GM19239 (cell line): ENCODE measurements around the gene TUBB4B.

Source experiments
- DNase-seq: peaks from one replicate; pipeline ENCODE4 v3.0.0; 2011; ENCODE audit warnings: low spot score; ENCODE audit not compliant: insufficient read length
- FAIRE-seq: peaks from 2 replicates; lab custom pipeline; 2011; peaks lifted over from hg19 to GRCh38; lab: Jason Lieb, UNC

TUBB4B gene

DNA sequence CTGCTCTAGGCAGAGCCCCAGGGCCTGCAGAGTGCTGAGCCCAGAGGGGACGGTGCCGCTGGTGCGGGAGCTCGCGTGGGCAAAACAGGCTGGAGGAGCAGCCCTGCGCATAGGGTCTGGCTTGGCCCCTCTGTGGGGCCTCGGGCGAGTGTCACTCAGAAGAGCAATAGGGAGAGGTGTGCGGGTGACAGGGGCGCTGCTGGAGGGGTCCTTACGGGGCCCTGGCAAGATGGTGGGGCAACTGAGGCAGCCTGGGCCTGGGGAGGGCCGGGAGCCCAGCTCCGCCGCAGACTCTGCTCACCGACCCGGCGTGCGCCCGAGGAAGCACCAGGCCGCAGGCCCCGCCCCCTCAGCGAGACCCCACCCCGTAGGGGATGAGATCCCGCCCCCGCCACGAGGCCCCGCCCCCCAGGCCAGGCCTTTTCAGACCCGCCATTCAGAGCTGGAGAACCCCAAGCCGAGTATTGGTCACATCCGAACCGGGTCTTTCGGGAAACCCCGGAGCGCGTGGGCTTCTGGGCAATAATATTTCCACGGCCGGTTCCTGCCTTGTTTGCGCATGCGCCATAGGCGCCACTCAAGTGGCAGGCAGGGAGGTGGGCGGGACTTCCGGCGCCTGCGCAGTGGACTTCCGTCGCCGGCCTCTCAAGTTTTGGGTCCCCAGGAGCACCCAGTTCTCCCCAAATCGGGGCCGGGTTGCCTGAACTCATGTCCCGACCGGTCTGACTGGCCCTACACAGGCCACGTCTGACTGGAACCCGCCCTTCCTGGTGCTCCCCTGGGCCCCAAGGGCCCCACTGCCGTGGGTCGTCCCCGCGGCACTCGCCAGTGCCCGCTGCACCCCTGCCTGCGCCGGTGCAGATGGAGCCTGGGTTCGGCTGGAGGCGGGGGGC is 17.8 kb upstream of the TUBB4B start:
- DNase-seq (peak; percentile 99), FAIRE-seq (peak; percentile 98)

DNA sequence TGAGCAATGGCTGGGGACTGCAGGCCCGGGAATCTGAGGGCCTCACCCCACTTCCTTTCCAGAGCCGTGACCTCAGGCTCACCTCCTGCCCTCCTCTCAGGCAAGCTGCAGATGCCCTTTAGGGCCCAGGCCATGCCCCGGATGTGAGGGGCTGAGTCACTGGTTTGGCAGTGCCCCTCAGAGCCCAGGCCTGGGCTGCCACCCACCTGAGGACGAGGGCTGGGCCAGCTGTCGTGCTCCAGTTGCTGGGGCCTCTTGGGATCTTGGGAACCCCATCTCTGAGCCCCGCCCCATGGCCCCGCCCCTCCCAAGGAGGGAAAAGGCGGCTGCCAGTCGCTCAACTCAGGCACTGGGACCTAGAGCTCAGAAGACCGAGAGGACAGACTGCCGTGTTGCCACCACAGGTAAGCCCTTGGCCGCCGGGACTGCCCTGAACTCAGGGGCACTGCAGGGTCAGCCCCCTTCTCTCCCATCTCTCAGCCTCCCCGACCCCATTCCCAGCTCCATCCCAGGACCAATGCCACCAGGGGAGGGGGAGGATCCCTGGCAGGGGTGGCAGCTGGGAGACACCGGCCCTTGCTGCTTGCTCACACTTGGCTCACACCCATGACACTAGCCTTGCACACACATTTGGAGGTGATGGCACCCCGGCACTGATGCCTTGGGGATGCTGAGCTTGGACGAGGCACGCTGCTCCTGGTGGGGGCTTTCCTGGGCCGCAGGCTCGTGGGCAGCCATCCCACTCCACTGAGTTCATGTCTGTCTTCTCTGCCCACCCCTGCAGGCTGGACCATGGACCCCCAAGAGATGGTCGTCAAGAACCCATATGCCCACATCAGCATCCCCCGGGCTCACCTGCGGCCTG is 16.0 kb upstream of the TUBB4B start, which contains the start of gene CYSRT1:
TSS of gene CYSRT1 (plus strand) at position 345 of the 865 bp plus-strand sequence. CDS start at position 793, 448 bp downstream.
- FAIRE-seq = no peak

DNA sequence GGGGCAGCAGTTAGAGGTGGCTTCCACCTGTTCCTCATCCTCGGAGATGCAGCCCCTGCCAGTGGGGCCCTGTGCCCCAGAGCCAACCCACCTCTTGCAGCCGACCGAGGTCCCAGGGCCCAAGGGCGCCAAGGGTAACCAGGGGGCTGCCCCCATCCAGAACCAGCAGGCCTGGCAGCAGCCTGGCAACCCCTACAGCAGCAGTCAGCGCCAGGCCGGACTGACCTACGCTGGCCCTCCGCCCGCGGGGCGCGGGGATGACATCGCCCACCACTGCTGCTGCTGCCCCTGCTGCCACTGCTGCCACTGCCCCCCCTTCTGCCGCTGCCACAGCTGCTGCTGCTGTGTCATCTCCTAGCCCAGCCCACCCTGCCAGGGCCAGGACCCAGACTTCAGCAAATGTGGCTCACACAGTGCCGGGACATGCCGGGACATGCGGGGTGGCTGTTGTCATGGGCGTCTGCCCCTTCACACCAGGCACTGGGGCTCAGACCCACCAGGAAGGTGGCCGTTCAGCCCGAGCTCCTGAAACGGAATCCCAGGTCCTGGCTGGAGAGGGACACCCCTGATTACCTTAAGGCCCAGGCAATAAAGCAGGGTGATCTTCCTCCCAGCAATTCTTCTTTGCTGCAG is 15.3 kb upstream of the TUBB4B start:
- no peak for DNase-seq
- no peak for FAIRE-seq

More for the DNA sequence above, 16.0 kb upstream of the TUBB4B start, which contains the start of gene CYSRT1:
- no peak for DNase-seq

DNA sequence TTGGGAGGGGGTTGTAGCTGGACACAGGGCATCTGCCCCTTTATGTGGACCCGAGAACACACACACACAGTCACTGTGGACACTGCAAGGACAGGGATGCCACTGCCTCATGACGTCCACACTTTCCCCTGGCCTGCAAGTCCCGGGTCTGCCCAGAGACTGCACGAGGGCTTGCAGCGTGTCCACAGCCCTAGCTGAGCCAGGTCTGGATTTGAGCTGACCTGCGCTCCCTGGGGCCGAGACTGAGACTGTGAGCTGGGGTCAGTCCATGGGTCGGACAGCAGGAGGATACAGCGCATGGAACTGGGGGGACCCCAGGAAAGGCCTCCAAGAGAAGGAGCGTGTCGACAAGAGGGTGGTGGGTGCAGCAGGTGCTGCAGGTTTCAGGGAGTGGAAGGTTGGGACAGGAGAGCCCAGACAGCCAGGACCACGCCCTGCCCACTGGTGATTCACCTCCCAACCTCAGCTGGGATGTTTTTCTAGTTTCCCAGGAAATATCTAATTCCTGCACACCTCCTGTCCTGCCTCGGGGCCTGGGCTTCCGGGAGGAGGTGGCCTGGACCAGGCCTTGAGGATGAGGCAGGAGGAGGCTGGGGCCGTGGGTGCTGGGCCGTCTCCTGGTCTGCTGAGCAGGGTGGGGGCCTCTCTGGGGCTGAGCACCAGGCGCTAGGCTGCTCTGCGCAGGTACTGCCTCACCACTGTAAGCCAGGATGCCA is 14.6 kb upstream of the TUBB4B start:
- DNase-seq (no peak), FAIRE-seq (no peak)

DNA sequence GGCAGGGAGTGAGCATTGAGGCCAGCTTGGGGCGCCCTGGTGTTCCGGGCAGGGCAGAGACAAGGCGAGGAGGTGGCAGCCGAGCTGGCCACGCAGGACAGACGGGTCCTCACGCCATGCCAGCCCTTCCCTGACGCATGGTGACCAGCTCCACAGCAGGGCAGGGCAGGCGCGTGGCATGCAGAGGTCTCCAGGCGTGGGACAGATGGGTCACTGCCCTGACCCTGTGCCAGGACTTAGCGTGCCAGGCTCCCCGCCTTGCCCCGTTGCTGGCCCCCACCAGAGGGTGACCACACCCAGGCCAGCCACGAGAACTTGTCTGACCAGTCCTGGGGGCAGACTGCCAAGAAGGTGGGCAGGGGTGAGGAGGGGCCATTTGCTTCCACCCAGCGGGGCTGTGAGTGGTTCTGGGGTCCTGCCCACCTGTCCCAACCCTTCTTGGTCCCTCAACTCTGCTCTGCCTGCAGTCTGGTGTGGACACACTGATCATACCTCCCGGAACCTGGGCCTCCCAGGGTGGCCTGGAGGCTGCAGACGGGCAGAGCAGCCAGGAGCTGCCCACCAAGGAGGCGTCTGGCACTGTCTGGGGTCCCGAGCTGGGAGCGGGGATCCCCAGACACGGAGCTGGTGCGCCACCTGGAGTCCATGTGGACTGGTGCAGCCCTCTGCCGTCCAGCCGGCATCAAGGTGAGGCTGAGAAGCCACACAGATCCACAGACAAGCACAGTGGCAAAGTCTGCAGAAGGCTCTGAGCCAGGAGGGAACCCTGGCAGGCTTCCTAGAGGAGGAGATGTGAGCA is 13.8 kb upstream of the TUBB4B start, which contains the start of gene RNF224:
TSS of gene RNF224 (plus strand) at position 449 of the 799 bp plus-strand sequence. CDS start 834 bp downstream, outside the sequence.
- FAIRE-seq = peak; percentile 94
- DNase-seq = peak; percentile 91

DNA sequence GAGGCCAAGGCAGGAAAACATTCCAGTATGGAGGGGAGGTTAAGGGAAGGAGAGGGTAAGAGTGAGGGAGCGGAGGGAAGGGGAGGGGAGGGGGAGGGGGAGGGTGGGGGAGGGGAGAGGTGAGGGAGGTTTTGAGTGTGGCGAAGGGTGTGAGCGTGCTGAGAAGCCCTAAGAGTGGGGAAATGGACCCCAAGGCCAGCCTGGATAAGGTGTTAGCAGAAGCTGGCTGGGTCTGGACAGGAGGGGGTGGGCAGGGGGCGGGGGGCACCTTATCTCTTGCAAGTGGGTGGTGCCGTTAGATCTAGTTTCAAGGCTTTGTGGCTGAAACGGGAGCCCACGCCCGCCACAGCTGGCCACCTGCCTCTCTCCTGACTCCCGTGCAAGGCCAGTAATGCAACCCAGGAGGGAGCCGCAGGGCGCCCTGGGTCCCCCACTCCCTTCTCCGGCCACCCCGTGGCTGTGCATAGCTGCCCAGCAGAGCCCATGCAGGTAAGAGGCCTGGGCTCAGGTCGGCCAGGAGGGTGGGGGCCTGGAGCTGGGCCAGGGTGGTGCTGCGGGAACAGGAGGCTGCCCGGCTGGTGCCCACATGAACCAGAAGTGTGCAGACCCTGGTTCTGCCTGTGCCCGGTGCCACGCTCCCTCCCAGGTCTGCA is 13.1 kb upstream of the TUBB4B start:
- DNase-seq (no peak), FAIRE-seq (no peak)

DNA sequence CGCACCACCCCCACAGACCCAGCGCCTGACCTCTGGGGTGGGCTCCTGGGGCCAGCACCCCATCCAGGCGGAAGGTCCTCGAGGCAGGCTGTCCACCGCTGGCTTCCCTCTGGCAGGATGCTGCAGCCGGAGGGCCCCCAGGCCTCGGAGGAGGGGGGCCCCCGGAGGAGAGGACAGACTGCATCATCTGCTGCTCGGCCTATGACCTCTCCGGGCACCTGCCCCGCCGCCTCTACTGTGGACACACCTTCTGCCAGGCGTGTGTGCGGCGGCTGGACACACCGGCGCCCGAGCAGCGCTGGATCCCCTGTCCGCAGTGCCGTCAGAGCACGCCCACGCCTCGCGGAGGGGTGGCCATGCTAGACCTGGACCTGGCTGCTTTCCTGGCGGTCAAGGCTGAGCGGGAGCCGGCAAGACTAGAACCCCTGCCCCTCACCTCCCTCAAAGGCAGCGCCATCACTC is 12.6 kb upstream of the TUBB4B start:
- DNase-seq (no peak), FAIRE-seq (no peak)

DNA sequence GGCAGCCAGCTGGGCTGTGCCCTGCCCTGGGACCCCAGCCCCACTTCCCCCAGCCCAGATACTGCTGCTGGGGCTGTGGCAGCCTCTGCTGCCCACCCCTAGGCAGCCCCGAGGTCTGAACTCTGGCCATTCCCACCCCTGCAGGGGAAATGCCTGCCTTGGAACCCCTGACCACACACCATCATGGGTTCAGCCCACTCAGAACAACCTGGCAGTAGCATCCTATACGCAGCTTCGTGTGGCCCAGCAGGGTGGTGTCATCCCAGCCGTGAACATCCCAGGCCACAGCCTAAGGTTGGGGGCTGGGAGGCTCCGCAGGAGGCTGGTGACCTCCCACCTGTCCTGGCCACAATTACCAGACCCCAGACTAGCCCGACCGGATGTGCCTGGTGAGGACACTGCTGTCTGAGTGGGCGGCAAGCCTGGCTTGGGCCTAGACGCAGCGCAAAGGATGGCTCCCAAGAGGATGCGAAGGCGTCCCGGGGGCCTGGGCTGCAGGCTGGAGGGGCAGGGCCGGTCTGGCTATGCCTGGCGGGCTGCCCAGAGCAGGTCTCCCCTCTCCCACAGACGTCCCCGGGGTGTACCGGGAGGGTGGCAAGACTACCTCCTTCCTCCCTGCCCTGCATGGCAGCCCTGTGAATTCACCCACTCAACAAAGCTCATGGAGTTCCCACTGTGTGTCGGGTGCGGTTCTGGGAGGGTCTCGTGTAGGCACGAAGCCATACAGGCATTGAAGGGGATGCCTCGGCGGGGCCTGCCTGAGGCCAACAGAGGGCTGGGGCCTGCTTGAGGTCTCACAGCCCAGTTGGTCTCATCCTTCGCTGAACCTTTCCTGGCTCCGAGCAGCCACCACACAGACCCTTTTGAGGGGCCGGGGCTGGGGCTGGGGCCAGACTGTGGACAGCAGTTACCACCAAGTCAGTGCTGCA is 11.9 kb upstream of the TUBB4B start:
- no peak for FAIRE-seq
- DNase-seq = no peak

DNA sequence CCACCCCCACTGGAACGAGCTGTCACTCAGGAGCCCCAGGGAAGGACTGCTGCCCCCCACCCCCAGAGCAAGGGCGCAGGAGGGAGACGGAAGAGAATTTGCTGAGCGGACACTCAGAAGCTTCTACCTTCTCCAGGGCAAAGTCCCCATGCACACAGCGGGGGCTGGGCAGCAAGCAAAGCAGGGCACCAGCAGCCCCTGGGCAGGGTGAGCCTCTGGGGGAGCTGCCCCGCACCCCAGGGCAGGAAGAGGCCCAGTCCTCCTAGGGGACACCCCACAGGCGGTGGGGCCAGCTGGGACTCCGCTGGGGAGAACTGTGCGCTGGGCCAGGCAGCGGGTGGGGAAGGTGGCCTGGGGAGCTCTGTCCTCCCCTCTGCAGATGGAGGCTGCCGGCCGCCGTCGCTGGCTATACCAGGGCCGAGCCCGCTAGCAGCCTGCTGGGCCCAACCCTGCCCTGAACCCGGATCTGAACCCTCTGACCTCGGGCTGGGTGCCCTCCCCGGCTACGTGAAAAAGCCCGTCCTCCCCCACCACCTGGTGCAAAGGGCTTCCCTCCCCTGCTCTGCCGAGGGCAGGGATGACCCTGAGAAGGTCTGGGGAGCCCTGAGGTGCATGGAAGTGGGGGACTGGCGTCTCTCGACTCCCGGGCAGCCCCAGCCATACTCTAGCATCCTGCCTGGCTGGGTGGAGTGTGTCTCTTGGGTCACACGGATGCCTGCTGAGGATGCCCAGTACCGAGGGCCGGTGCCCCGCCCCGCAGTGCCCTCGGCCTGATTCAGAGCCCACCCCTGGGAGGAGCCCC is 11.0 kb upstream of the TUBB4B start:
- FAIRE-seq = no peak
- no peak for DNase-seq

DNA sequence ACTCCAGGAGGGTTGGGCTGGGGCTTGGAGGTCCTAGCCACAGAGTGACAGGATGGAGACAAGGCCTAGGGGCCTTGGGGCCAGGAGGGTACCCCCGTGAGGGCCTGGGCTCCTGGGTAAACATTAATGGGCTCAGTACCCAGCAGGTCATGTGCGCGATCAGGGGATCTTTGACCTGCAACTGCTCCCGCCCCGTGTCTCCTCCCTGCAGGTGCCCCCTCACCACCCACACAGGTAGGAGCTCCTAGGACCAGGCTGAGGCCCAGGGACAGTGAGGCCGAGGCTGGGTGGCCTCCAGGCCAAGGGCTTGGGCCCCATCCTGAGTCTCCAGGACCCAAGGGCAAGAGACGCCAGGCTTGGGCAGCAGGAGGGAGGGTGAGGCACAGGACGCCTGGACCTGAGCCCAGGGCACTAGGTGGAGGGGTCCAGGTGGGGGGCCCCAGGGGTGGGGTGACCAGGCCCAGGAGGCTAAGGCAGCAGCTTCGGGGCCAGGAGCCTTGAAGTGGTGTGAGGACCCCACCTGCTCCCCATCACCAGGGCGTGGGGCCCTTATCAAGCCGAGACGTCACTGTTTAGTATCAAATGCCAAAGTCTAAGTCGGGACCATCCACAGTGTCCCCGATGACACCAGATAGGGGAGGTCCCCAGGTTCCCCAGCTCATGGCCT is 10.2 kb upstream of the TUBB4B start, which contains the start of gene SLC34A3:
TSS of gene SLC34A3 (plus strand) at position 197 of the 667 bp plus-strand sequence. CDS start 802 bp downstream, outside the sequence.
- DNase-seq = no peak

DNA sequence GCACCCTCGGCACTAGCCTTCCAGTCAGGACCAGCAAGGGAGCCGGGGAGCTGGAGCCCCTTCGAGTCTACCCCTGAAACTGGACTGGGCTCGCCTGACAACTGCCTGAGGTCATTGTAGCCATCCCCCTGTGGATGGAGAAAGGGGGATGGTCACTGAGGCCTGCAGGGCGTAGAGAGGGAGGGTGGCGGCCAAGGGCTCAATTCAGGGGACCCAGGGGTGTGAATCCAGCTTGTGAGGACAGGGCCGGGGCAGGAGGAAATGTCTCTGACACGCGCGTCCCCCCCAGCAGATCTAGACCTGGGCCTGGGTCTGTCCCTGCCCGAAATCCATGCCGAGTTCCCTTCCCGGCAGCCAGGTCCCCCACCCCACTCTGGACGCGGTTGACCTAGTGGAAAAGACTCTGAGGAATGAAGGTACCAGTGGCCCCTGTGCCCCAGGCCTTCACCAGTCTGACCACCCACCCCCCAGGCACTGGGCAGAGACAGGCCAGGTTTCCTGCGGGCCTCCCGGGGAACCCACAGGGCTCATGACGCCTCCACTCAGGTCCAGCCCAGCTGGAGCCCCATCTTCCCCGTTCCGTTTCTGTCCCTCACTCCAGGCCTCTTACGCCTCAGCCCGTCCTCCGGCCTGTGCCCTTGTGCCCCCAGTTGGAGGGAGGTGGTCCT is 9.6 kb upstream of the TUBB4B start:
- FAIRE-seq = no peak
- DNase-seq = no peak

More for the DNA sequence above, 10.2 kb upstream of the TUBB4B start, which contains the start of gene SLC34A3:
- FAIRE-seq = no peak

DNA sequence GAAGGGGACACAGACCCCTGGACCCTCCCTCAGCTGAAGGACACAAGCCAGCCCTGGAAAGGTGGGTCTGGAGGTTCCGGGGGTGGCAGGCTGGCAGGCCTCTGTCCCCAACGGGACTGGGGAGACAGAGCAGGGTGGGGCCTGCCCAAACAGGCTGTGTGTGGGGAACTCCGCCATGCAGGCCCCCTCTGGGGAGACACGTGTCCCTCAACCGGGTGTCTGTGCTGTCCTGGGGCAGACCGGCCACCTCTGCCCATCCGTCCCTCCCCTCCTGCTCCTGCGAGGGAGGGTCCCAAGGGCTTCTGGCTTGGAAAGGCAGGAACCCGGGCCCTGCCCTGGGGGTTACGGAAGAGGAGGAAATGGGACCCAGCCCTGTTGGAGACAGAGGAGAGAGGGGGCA is 9.0 kb upstream of the TUBB4B start:
- DNase-seq = no peak
- no peak for FAIRE-seq

DNA sequence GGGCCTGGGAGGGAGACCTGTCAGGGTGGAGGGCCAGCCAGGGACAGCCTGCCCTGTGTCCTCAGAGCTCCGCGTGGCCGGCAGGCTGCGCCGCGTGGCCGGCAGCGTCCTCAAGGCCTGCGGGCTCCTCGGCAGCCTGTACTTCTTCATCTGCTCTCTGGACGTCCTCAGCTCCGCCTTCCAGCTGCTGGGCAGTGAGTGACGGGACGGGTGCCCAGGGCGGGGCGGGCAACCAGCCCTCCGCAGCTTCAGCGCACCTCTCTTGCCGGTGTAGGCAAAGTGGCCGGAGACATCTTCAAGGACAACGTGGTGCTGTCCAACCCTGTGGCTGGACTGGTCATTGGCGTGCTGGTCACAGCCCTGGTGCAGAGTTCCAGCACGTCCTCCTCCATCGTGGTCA is 8.6 kb upstream of the TUBB4B start:
- FAIRE-seq (no peak), DNase-seq (no peak)

DNA sequence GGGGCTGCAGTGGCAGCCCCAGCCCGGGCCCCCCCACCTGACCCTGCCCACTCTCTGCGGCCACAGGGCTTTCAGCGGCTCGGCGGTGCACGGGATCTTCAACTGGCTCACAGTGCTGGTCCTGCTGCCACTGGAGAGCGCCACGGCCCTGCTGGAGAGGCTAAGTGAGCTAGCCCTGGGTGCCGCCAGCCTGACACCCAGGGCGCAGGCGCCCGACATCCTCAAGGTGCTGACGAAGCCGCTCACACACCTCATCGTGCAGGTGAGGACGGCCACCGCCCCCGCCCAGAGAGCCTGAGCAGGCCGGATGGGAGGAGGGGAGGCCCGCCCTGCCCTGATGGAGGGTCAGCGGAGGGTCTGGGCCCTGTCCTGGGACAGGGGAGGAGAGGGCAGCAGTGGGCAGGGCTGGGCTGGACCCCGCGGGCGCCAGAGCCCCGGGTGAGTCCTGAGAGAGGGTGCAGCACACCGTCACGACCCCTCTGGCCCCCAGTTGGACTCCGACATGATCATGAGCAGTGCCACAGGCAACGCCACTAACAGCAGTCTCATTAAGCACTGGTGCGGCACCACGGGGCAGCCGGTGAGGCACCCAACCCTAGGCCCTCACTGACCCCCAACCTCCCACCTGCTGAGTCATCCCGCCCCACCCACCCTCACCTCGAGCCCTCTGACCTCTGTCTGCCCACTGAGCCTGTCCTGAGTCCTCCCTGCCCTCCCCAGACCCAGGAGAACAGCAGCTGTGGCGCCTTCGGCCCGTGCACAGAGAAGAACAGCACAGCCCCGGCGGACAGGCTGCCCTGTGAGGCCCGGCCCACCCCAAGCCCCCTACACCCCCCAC is 7.7 kb upstream of the TUBB4B start:
- FAIRE-seq = no peak
- DNase-seq = no peak
